Stimulated activated CD8-positive, alpha-beta memory T cell treated with anti-CD3 and anti-CD28 coated beads, Interleukin-12 subunit alpha, Interleukin-12 subunit beta, amount 100 ng/mL, for 1 hour (primary cell): Measurements from ENCODE around the gene AJUBA.

Experiments
- DNase-seq: peaks from one replicate; pipeline ENCODE4 v3.0.0-alpha.2; 2020; ENCODE audit warnings: low read depth

Gene AJUBA

GRCh38 chr14:22935156-22935555 is 47.2 kb downstream of the AJUBA start:
- DNase-seq, result no peak

- DNase-seq, result no peak
These were observed 50.2 kb downstream of the AJUBA start for GRCh38 chr14:22932146-22932545.

GRCh38 chr14:22929961-22930364 is 52.4 kb downstream of the AJUBA start:
- no peak for DNase-seq

GRCh38 chr14:22929104-22929960 is 53.0 kb downstream of the AJUBA start, which contains the start of gene PRMT5:
Gene PRMT5 (minus strand): TSS chr14:22929376. CDS start chr14:22929361, 15 bp downstream.
- peak; percentile 95 for DNase-seq

- no peak for DNase-seq
These were observed 53.9 kb downstream of the AJUBA start for GRCh38 chr14:22928237-22929103.

- no peak for DNase-seq
These were observed 56.0 kb downstream of the AJUBA start for GRCh38 chr14:22926316-22926715.

- DNase-seq, result no peak
These were observed 56.8 kb downstream of the AJUBA start for GRCh38 chr14:22925513-22925912.

- DNase-seq, result no peak
These were observed 58.6 kb downstream of the AJUBA start for GRCh38 chr14:22923746-22924145.

- DNase-seq, result no peak
These were observed 60.1 kb downstream of the AJUBA start for GRCh38 chr14:22922294-22922693.
